Erythroblast (primary cell): Measurements from ENCODE around the gene RET.

ENCODE experiments used
- GATA1 ChIP-seq: IDR thresholded peaks from 2 replicates; pipeline ENCODE4 v1.6.1; 2011; ENCODE audit warnings: low read depth, mild to moderate bottlenecking, control low read depth, low read length, moderate library complexity
- POLR2A ChIP-seq: IDR thresholded peaks from 2 replicates; pipeline ENCODE4 v1.6.1; 2011; ENCODE audit warnings: mild to moderate bottlenecking, low read length

DNA sequence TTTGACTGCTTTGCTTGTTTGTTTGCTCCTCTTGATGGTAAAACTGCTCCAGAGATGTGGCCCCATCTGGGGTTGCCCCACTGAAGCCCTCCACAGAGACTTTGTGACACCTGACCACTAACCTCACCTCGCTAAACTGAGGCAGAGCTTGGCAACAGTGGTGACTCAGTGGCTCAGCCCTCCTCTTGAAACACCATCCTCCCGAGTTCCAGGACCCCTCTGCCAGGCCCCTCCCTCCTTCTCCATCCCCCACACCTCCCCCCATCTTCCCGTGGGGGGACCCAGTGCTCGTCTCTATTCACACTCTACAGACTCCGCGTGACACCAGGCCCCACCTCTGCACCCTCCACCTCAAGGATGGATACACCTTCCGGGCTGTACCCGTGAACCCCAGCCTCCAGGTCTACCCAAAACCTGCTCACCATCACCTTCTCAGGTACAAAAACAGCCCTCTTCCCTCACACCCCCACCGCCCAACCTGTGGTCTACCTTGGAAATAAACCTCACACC lies 19.0 kb upstream of the RET start:
- TF ChIP-seq POLR2A (no peak), GATA1 (no peak)
